IMR-90 (cell line): ENCODE measurements around the gene NCOR1. TPM values are rescaled to one million over a fixed set of nuclear protein-coding genes. Genes with fewer than 3 reads are reported as not detected.

Source experiments
- ATAC-seq: fragments of 200-7000 bp; cut with Tn5 transposase; 2 replicates; pipeline ENCODE4 v1.9.1; 2020; ENCODE audit warnings: low read depth, mild to moderate bottlenecking, moderate library complexity
- BruUV-seq: library from RNA; stranded (reverse); fragments of 400-500 nt; replicated peaks from 2 replicates; lab custom pipeline; 2021; lab: Mats Ljungman, UMichigan
- CTCF ChIA-PET: fragments of 300-600 bp; formaldehyde crosslinking; extraction: SDS; loops from one replicate; lab custom pipeline; 2021; ENCODE audit warnings: antibody characterized with exemption; lab: Yijun Ruan, JAX
- POLR2A ChIA-PET: fragments of 300-600 bp; sonication (Branson Sonifier 250); formaldehyde crosslinking; loops from one replicate; lab custom pipeline; 2022; ENCODE audit warnings: antibody characterized with exemption; ENCODE audit not compliant: unreplicated experiment; lab: Charles Lee
- DNase-seq: peaks from one replicate; pipeline ENCODE4 v3.0.0; 2013
- H2AFZ ChIP-seq: replicated peaks from 2 replicates; pipeline ENCODE3; 2013; ENCODE audit warnings: low read length, mild to moderate bottlenecking; ENCODE audit not compliant: poor library complexity
- H2AK5ac ChIP-seq: 2 replicates; pipeline ENCODE4 v1.6.1; 2013; ENCODE audit warnings: low read depth, low read length, inconsistent platforms
- H2AK9ac ChIP-seq: replicated peaks from 2 replicates; pipeline ENCODE3; 2013; ENCODE audit warnings: mild to moderate bottlenecking, low read depth, low read length, moderate library complexity; ENCODE audit not compliant: poor library complexity
- H2BK120ac ChIP-seq: 2 replicates; pipeline ENCODE4 v1.6.1; 2013; ENCODE audit warnings: low read depth, low read length, inconsistent platforms
- H2BK15ac ChIP-seq: 3 replicates; pipeline ENCODE4 v1.6.1; 2013; ENCODE audit warnings: low read depth, low read length, inconsistent platforms
- H2BK20ac ChIP-seq: 2 replicates; pipeline ENCODE4 v1.6.1; 2013; ENCODE audit warnings: low read depth, mild to moderate bottlenecking, inconsistent platforms, low read length, moderate library complexity
- H2BK5ac ChIP-seq: 2 replicates; pipeline ENCODE4 v1.6.1; 2013; ENCODE audit warnings: mild to moderate bottlenecking, low read depth, low read length, inconsistent platforms; ENCODE audit not compliant: poor library complexity, severe bottlenecking
- H3K14ac ChIP-seq: replicated peaks from 2 replicates; pipeline ENCODE4 v1.6.1; 2013; ENCODE audit warnings: low read depth, low read length, inconsistent platforms
- H3K18ac ChIP-seq: 2 replicates; pipeline ENCODE4 v1.6.1; 2013; ENCODE audit warnings: low read depth, low read length, control low read depth
- H3K23ac ChIP-seq: 2 replicates; pipeline ENCODE4 v1.6.1; 2013; ENCODE audit warnings: low read depth, low read length, inconsistent platforms
- H3K27ac ChIP-seq: 2 replicates; pipeline ENCODE4 v1.5.1; 2013; ENCODE audit warnings: mild to moderate bottlenecking, control low read depth, low read length; ENCODE audit not compliant: insufficient read depth
- H3K27me3 ChIP-seq: 2 replicates; pipeline ENCODE4 v1.6.1; 2013; ENCODE audit warnings: low read length; ENCODE audit not compliant: control insufficient read depth, insufficient read depth
- H3K36me3 ChIP-seq: 2 replicates; pipeline ENCODE4 v1.6.1; 2013; ENCODE audit warnings: low read length, mixed read lengths; ENCODE audit not compliant: control insufficient read depth, insufficient read depth
- H3K4ac ChIP-seq: 2 replicates; pipeline ENCODE4 v1.6.1; 2013; ENCODE audit warnings: low read depth, low read length, inconsistent platforms
- H3K4me1 ChIP-seq: 2 replicates; pipeline ENCODE4 v1.6.1; 2013; ENCODE audit warnings: low read length, mixed read lengths; ENCODE audit not compliant: control insufficient read depth, insufficient read depth
- H3K4me2 ChIP-seq: 2 replicates; pipeline ENCODE4 v1.6.1; 2013; ENCODE audit warnings: low read depth, mild to moderate bottlenecking, control low read depth, low read length, moderate library complexity
- H3K4me3 ChIP-seq: 2 replicates; pipeline ENCODE4 v1.5.1; 2013; ENCODE audit warnings: low read depth, mild to moderate bottlenecking, control low read depth, low read length, moderate library complexity; ENCODE audit not compliant: insufficient read depth
- H3K56ac ChIP-seq: 2 replicates; pipeline ENCODE4 v1.6.1; 2013; ENCODE audit warnings: low read length, inconsistent platforms; ENCODE audit not compliant: insufficient read depth; ENCODE audit errors: extremely low read depth
- H3K79me1 ChIP-seq, 2 experiments: 2 replicates each; pipeline ENCODE4 v1.6.1; 2013; ENCODE audit warnings: low read length in 2 of 2, inconsistent platforms in 1 of 2, low read depth in 1 of 2
- H3K9ac ChIP-seq: 2 replicates; pipeline ENCODE4 v1.6.1; 2013; ENCODE audit warnings: low read depth, low read length, control low read depth
- H3K9me1 ChIP-seq: 2 replicates; pipeline ENCODE4 v1.6.1; 2013; ENCODE audit warnings: low read length, inconsistent platforms; ENCODE audit not compliant: insufficient read depth
- H3K9me3 ChIP-seq: 2 replicates; pipeline ENCODE4 v1.6.1; 2013; ENCODE audit warnings: low read length; ENCODE audit not compliant: control insufficient read depth, insufficient read depth
- H4K20me1 ChIP-seq: 2 replicates; pipeline ENCODE4 v1.6.1; 2013; ENCODE audit warnings: low read length, inconsistent platforms; ENCODE audit not compliant: insufficient read depth
- H4K5ac ChIP-seq: 2 replicates; pipeline ENCODE4 v1.6.1; 2013; ENCODE audit warnings: mild to moderate bottlenecking, low read depth, low read length, control low read depth
- H4K8ac ChIP-seq, 2 experiments: 2 replicates each; pipeline ENCODE4 v1.6.1; 2013; ENCODE audit warnings: low read depth in 2 of 2, low read length in 2 of 2, control low read depth in 1 of 2, inconsistent platforms in 1 of 2
- H4K91ac ChIP-seq: 2 replicates; pipeline ENCODE4 v1.6.1; 2013; ENCODE audit warnings: low read depth, low read length, inconsistent platforms; ENCODE audit not compliant: insufficient read depth
- BHLHE40 ChIP-seq: fragments of 150-350 bp; IDR thresholded peaks from 2 replicates; pipeline ENCODE4 v1.6.1; 2016; ENCODE audit warnings: mild to moderate bottlenecking, low read depth, low read length
- CEBPB ChIP-seq: IDR thresholded peaks from 2 replicates; pipeline ENCODE4 v1.6.1; 2012; ENCODE audit warnings: low read depth, low read length, improper control_type of control experiment
- CTCF ChIP-seq: conservative IDR thresholded peaks from 2 replicates; pipeline ENCODE4 v1.5.1; 2012; ENCODE audit warnings: mild to moderate bottlenecking, low read depth, low read length, improper control_type of control experiment
- ELK1 ChIP-seq: fragments of 150-350 bp; IDR thresholded peaks from 2 replicates; pipeline ENCODE4 v1.6.1; 2016; ENCODE audit warnings: low read depth, mild to moderate bottlenecking, low read length, moderate library complexity, borderline replicate concordance
- FOS ChIP-seq: fragments of 150-350 bp; IDR thresholded peaks from 2 replicates; pipeline ENCODE4 v1.6.1; 2016; ENCODE audit warnings: low read depth, low read length
- MAFK ChIP-seq: IDR thresholded peaks from 2 replicates; pipeline ENCODE4 v1.6.1; 2012; ENCODE audit warnings: low read depth, low read length, improper control_type of control experiment
- MAZ ChIP-seq: IDR thresholded peaks from 2 replicates; pipeline ENCODE4 v1.6.1; 2012; ENCODE audit warnings: low read depth, mild to moderate bottlenecking, low read length, improper control_type of control experiment, moderate library complexity, borderline replicate concordance
- MXI1 ChIP-seq: IDR thresholded peaks from 2 replicates; pipeline ENCODE4 v1.6.1; 2012; ENCODE audit warnings: low read depth, mild to moderate bottlenecking, low read length, moderate library complexity, borderline replicate concordance
- NFE2L2 ChIP-seq: fragments of 150-350 bp; IDR thresholded peaks from 2 replicates; pipeline ENCODE4 v1.6.1; 2016; ENCODE audit warnings: low read depth, mild to moderate bottlenecking, low read length
- POLR2A ChIP-seq: IDR thresholded peaks from 2 replicates; pipeline ENCODE4 v1.6.1; 2012; ENCODE audit warnings: mild to moderate bottlenecking, low read depth, low read length
- RCOR1 ChIP-seq: IDR thresholded peaks from 2 replicates; pipeline ENCODE4 v1.6.1; 2012; ENCODE audit warnings: mild to moderate bottlenecking, low read length, improper control_type of control experiment; ENCODE audit not compliant: insufficient replicate concordance
- USF2 ChIP-seq: fragments of 150-350 bp; IDR thresholded peaks from 2 replicates; pipeline ENCODE4 v1.6.1; 2017; ENCODE audit warnings: mild to moderate bottlenecking, antibody characterized with exemption, low read length, low read depth
- dilution Hi-C: fragments of 300-500 bp; cut with HindIII; formaldehyde crosslinking; loops from one replicate; pipeline ENCODE4 v1.14.3; 2018; ENCODE audit warnings: low sequenced_read_pairs; ENCODE audit not compliant: unreplicated experiment
- in situ Hi-C: fragments of 300-500 bp; cut with MboI; formaldehyde crosslinking; loops from 3 replicates; pipeline ENCODE4 v1.14.3; 2019; ENCODE audit warnings: low sequenced_read_pairs, inconsistent platforms, mixed read lengths
- intact Hi-C: fragments of 100-400 bp; cut with micrococcal nuclease; formaldehyde crosslinking; loops from 2 replicates; pipeline ENCODE4 v1.10.0; 2022
- polyA plus RNA-seq, 3 experiments: library from polyadenylated mRNA; depleted of rRNA; stranded (reverse); fragments of >200 nt; gene quantifications; 2 replicates each; pipeline ENCODE4 v1.2.3, GENCODE V29; 2012; ENCODE audit warnings: low replicate concordance in 1 of 3
- total RNA-seq: library from RNA; depleted of rRNA; stranded (reverse); fragments of >200 nt; gene quantifications from 2 replicates; pipeline ENCODE4 v1.2.3, GENCODE V29; 2012

The NCOR1 gene
- total and polyA plus RNA-seq, 2 of the 4 experiments (the other 2 are of a cell fraction) = 54.5 to 80.3 TPM

- Histone ChIP-seq H3K79me1 (peaks cover 32 to 54% of the 10 kb centered on the region in 2 experiments), H3K9ac (no peak overlapping the region), H3K4me1 (peaks cover 6% of the 10 kb centered on the region; the same call in 1 of the 2 replicates), H3K9me3 (no peaks in the 10 kb centered on the region), H4K5ac (no peak overlapping the region), H3K4me2 (peak overlapping the region; percentile 99; the same call in 1 of the 2 replicates), H2BK5ac (no peak overlapping the region), H3K9me1 (peaks cover 7% of the 10 kb centered on the region), H2BK20ac (no peak overlapping the region), H2BK15ac (no peak overlapping the region), H3K27me3 (no peaks in the 10 kb centered on the region), H4K8ac (no peak overlapping the region), H3K56ac (no peak overlapping the region), H3K23ac (peak overlapping the region; percentile 48), H4K91ac (no peak overlapping the region), H3K36me3 (peaks cover 31% of the 10 kb centered on the region), H2AK9ac (no peak overlapping the region), H4K20me1 (peaks cover 5% of the 10 kb centered on the region; the same call in 1 of the 2 replicates), H2AK5ac (no peak overlapping the region), H3K4me3 (peak overlapping the region; percentile 72; the same call in 1 of the 2 replicates), H3K27ac (no peak overlapping the region), H3K4ac (no peak overlapping the region), H3K18ac (no peak overlapping the region), H2AFZ (no peak overlapping the region), H3K14ac (no peak overlapping the region; the same call in 1 of the 2 replicates), H2BK120ac (no peak overlapping the region)
- ATAC-seq = no peak
- TF ChIP-seq MAFK = no peak
- TF ChIP-seq FOS = no peak
- no peak for TF ChIP-seq BHLHE40
- TF ChIP-seq POLR2A = no peak
- no peak for TF ChIP-seq USF2
- no peak for TF ChIP-seq ELK1
- TF ChIP-seq MXI1 = no peak
- TF ChIP-seq MAZ = no peak
- TF ChIP-seq RCOR1 = no peak
- no peak for TF ChIP-seq NFE2L2
- TF ChIP-seq CTCF = no peak
- no peak for TF ChIP-seq CEBPB
- DNase-seq = no peak
- ChIA-PET POLR2A (no interaction called here), CTCF (interaction anchor here (0.6 kb wide), 1 partner anchor 144 kb away, joined by 3 read pairs; no protein-coding TSS in a partner anchor)
- in situ Hi-C loops = no loop called here
- intact Hi-C loops = no loop called here
- dilution Hi-C loops = no loop called here
- no TSS peak for BruUV-seq
Measured at GRCh38 chr17:16001226-16001897, 214.0 kb downstream of the NCOR1 start.
